GM21825 (cell line): ENCODE measurements around the gene GADD45G.

Experiments
- ATAC-seq: cut with Tn5 transposase; IDR thresholded peaks from one replicate; pipeline ENCODE4 v1.9.1; 2021; ENCODE audit warnings: mild to moderate bottlenecking, moderate library complexity; ENCODE audit not compliant: unreplicated experiment

GADD45G gene

DNA sequence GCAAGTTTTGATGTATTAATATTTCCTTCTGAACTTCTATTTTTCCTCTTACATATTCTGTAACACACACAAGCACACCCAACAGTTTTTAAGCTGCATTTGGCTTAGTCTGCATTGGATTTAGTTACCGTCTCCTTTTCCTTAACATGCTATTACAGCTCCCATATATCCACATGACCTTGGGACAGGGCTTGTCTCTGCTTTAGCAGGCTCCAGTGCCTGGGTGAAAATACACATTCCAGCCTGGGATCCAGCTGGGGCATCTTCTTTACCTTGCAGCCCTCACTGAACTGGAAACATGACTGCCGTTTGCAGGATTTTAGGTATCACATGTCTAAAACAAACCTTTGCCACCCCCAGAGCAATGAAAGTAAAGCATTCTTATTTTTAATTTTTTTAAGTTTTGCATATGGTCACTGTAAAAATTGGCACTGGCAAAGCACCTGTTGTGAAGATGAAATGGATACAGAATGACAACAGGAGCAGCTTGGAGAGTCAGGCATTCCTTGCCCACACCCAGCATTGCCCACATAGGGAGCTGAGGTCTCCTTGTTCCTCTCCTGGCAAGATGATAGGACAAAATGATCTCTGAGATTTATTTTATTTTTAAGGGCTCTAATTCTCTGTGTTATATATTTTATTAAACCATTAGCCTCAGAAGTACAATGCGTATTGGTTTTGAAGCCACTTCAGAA lies 4.0 kb downstream of the GADD45G start:
- ATAC-seq, result no peak

GRCh38 chr9:89609426-89610006 lies 4.7 kb downstream of the GADD45G start:
- no peak for ATAC-seq

GRCh38 chr9:89610391-89610925 lies 5.6 kb downstream of the GADD45G start:
- no peak for ATAC-seq

GRCh38 chr9:89611425-89611824 lies 6.6 kb downstream of the GADD45G start:
- no peak for ATAC-seq

DNA sequence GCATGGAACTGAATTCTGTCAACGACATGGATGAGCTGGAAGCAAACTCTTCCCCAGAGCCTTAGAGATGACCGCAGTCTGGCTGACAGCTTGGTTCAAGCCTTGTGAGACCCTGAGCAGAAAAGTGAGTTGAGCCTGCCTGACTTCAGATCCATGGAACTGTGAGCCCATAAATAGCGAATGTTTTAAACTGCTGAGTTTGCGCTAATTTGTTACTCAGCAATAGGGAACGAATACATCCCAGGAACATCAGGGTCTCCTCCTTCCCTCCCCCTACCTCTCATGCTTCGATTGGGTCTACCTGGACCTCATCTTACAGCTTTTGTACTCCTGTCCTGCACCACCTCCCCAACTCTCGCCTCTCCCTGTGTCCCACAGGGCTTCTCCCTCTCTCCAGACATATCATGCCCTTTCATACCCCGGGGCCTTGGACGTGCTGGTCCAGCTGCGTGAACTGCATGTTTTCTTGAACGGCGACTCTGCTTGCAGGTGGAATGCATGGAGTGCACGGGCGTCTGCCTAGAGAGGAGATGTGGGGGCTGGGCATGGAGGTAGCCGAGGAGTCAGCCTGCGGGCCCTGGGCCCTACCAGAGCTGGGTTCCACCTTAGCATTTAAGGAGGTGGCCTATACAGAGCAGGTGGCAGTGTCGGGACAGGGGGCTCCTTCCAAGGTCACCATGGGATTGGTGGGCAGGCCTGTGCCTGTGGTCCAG lies 7.9 kb downstream of the GADD45G start:
- ATAC-seq, result no peak

DNA sequence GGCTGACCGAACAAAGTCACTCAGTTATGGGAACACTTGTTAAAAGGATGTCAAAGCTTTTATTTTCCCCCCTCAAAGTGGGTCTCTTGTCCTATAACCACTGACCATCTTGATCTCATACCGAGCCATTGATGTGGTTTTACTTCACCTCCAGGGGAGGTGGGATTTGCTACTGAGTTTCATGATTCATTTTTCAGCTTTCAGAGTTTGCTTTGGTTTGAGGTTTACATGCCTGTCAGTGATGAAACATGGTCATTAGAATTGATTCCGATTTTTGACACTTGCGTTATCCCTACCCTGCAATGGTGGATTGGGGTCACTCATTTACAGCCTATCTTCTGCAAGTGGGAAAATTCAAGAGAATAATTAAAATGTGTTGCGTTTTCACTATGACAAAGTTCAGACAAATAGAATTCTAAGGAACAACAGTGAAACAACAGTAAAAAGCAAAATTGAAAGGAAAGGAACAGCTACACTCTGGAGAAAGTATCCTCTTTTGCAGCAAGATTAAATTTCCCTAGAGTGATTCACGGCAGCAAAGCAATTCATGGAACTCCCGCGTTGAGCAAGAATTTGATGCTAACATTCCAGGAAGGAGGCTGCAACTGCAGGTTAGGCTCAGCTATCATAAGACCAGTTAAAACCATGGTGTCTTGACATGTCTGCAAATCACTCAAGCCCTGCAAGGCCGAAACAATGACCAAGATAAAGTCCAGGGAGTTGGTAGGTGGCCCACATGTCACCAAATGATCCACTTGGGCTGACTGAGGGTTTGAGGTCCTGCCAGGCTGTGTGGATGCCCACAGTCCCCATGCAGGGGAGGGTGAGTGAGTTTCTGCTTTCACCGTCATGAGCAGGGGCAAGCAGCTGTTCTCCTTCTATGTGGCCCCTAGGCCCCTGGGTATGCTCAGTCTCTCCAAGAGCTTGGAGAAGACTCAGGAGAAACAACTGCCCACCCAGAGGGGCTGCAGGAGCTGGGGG lies 9.4 kb downstream of the GADD45G start:
- ATAC-seq, result no peak

DNA sequence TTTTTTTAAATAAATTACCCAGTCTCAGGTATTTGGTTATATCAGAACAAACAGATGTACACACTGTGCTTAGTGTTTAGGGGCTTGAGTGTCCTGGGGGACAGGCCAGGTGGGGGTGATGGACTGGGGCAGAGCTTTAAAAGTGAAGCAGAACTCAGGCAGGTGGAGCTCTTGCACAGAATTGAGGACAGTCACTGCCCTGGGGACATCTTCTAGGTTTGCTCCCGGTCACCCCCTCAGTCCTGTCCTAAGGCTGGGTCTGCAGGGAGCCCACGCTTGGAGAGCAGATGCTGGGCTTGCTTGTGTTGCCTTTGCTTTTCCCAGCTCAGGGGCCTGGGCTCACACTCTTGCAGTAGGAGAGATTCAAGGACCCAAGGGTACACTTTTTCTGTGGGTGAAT lies 10.8 kb downstream of the GADD45G start:
- ATAC-seq, result no peak

- no peak for ATAC-seq
Measured at GRCh38 chr9:89616411-89616810, 11.6 kb downstream of the GADD45G start.

DNA sequence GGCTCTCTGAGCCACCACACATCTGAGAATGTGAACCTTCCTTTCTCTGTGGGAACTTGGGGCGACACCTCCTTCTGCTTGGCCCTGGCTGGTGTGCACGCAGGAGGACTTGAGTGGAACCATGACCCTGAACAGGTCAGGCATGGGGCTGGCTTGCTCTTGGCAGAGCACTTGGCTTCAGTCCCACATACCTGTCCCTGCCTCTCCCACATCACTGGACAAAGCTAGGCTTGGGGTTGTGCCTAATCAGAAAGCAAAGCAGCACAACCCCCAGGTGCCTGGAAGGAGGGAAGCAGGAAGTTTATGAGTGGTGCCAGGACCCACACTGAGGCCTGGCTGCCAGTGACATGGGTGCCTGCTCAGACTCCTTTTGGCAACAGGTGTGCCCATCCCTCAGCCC lies 13.2 kb downstream of the GADD45G start:
- ATAC-seq, result no peak

- no peak for ATAC-seq
Measured at GRCh38 chr9:89619019-89619418, 14.2 kb downstream of the GADD45G start.

DNA sequence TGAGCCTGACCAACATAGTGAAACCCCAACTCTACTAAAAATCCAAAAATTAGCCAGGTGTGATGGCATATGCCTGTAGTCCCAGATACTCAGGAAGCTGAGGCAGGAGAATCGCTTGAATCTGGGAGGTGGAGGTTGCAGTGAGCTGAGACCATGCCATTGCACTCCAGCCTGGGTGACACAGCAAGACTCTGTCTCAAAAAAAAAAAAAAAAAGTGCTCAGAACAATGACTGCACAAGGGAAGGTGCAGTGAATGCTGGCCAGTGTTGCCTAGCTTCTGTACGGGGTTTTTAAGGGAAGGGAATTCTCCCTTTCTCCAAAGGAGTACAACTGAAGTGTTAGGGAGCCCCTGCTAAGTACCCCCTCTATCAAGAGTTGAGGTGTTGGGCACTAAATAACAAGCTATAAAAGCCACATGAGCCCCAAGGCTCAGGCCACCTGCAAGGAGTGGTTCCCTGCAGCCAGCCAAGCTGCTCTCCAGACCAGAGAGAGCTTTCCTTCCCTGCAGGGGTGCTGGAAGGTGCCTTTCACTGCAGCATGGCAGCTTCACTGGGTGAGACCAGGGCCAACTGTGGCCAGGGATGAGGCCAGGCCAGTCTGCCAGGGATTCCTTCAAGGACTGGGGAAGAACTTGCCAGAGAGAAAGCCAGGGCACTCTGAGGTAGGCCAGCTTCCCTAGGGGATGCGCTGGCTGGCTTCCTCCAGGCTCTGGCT lies 14.8 kb downstream of the GADD45G start:
- ATAC-seq, result no peak

DNA sequence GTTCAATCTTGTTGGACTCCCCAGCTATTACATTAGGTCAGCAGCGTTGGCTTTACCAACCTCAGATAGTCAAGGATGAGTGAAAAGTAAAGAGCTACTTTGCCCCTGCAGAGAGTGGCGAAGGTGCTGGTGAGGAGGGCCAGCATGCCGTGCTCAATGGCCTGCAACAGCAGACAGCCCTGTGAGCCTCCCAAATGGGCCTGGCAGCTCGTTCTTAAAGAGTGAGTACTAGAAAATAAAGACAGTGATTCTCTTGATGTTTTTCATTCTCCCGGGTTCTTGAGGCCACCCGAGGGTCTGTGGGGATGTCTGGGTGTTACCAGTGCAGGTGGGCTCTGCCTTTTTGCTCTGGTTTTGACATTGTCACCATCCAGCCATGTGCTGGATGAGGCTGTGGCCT lies 16.2 kb downstream of the GADD45G start:
- ATAC-seq, result no peak

- ATAC-seq, result no peak
Measured at GRCh38 chr9:89621676-89622075, 16.9 kb downstream of the GADD45G start.

DNA sequence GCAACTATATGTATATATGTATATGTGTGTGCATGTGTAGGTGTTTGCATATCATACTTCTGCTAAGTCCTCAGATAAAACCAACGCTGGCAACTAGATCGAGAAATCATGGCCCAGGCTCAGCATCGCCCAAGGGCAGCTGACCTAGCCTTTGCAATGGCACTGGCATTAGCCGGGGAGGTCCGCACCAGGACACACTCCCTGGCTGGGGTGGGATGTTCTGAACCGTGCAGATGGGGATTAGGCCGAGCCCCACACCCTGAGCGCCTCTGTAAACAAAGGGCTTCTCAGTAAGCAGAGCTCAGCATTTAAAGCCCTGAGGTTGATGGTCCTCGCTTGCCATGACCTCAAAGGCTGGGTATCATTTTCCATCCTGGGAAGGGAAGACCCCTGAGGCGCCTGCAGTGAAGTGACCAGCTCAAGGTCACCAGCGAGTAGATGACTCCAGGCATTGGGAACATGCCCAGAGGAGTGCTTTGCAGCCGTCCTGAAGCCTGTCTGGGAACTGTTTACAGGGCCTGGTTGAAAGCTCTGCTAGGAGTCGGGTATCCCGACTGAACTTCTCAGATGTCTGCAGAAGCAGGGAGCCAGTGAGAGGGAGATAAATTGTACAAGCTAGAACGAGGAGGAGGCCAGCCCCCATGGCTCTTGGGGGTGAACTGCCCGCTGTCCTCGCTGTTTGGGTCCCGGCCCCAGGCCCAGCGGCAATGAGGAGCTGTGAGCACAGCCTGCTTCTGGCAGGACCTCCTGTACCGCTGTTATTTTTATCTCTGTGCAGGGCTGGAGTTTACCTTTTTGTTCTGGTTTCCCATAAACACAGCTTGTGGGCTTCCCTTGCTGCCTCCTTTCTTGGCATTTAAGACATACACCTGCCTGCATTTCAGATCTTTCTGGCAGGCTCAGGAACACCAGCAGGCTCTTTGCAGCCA lies 18.4 kb downstream of the GADD45G start:
- ATAC-seq, result no peak

DNA sequence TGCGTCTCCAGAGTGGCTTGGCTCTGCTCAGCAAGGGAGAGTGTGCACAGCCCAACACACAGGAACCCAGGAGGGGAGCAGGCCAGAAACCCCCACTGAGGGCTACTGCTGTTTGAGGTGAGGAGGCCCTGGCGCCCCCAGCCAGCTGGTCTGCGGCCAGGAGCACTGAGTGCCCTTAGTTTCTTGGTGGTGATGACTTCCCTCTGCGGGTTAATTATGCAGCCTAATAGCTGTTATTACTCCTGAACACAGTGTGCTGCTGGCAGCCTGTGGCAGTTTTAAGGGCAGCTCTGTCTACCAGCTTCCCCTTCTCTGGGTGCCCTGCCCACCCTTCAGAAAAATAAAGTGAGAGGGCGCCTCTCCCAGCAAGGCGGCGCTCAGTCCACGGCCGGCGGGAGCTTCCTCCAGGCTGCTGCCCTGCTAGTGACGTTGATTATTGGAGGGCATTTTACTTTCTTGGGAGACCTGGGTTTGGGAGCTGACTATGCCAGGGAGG lies 19.2 kb downstream of the GADD45G start:
- ATAC-seq, result no peak

GRCh38 chr9:89625721-89626687 lies 21.2 kb downstream of the GADD45G start:
- no peak for ATAC-seq

- no peak for ATAC-seq
Measured at GRCh38 chr9:89626741-89627265, 22.0 kb downstream of the GADD45G start.

- ATAC-seq, result no peak
Measured at GRCh38 chr9:89628601-89629000, 23.8 kb downstream of the GADD45G start.
